OCI-LY7 (cell line): ENCODE measurements around the gene JAKMIP2. TPM values are rescaled to one million over a fixed set of nuclear protein-coding genes. Genes with fewer than 3 reads are reported as not detected.

Experiments
- BruUV-seq: library from RNA; stranded (reverse); fragments of 400-500 nt; replicated peaks from 2 replicates; lab custom pipeline; 2021; lab: Mats Ljungman, UMichigan
- CTCF ChIA-PET: fragments of 300-600 bp; sonication (Branson Sonifier 250); formaldehyde crosslinking; loops from one replicate; lab custom pipeline; 2022; ENCODE audit warnings: antibody characterized with exemption; ENCODE audit not compliant: unreplicated experiment; lab: Charles Lee
- POLR2A ChIA-PET: fragments of 300-600 bp; sonication (Branson Sonifier 250); formaldehyde crosslinking; loops from one replicate; lab custom pipeline; 2022; ENCODE audit warnings: antibody characterized with exemption; lab: Charles Lee
- DNase-seq: peaks from one replicate; pipeline ENCODE4 v3.0.0-alpha.2; 2015; ENCODE audit warnings: low spot score
- H2AFZ ChIP-seq: fragments of 200-600 bp; sonication (generic), shearing (Covaris generic); 2 replicates; pipeline ENCODE4 v1.6.1; 2014; ENCODE audit warnings: mild to moderate bottlenecking, antibody characterized with exemption, low read length, moderate library complexity
- H3K27ac ChIP-seq: fragments of 200-600 bp; sonication (generic); 2 replicates; pipeline ENCODE4 v1.5.1; 2014; ENCODE audit warnings: mixed run types, low read depth, mild to moderate bottlenecking, moderate library complexity, low read length, inconsistent platforms; ENCODE audit not compliant: poor library complexity, severe bottlenecking
- H3K36me3 ChIP-seq: fragments of 200-600 bp; sonication (generic); 2 replicates; pipeline ENCODE4 v1.6.1; 2014; ENCODE audit warnings: mild to moderate bottlenecking, antibody characterized with exemption, low read length, moderate library complexity, mixed read lengths; ENCODE audit not compliant: insufficient read depth
- H3K4me1 ChIP-seq: fragments of 200-600 bp; sonication (generic); 2 replicates; pipeline ENCODE4 v1.5.1; 2014; ENCODE audit warnings: mild to moderate bottlenecking, low read length; ENCODE audit not compliant: insufficient read depth, poor library complexity, severe bottlenecking
- H3K4me2 ChIP-seq: fragments of 200-600 bp; sonication (generic); 2 replicates; pipeline ENCODE4 v1.6.1; 2014; ENCODE audit warnings: mild to moderate bottlenecking, low read length
- H3K4me3 ChIP-seq: fragments of 200-600 bp; sonication (generic); 2 replicates; pipeline ENCODE4 v1.5.1; 2014; ENCODE audit warnings: mild to moderate bottlenecking, low read depth, low read length; ENCODE audit not compliant: poor library complexity, severe bottlenecking
- H3K79me2 ChIP-seq: fragments of 200-600 bp; sonication (generic); 2 replicates; pipeline ENCODE4 v1.6.1; 2016; ENCODE audit warnings: low read depth, mild to moderate bottlenecking, low read length, moderate library complexity, mixed read lengths; ENCODE audit not compliant: insufficient read depth
- H3K9me2 ChIP-seq: fragments of 200-600 bp; sonication (generic); 2 replicates; pipeline ENCODE4 v1.6.1; 2016; ENCODE audit warnings: mild to moderate bottlenecking, low read length, mixed read lengths; ENCODE audit not compliant: insufficient read depth
- H3K9me3 ChIP-seq: fragments of 200-600 bp; sonication (generic); 2 replicates; pipeline ENCODE4 v1.6.1; 2014; ENCODE audit warnings: mild to moderate bottlenecking, mixed run types, low read length, mixed read lengths
- H4K20me1 ChIP-seq: fragments of 200-600 bp; sonication (generic); 2 replicates; pipeline ENCODE4 v1.6.1; 2014; ENCODE audit warnings: mild to moderate bottlenecking, antibody characterized with exemption, low read length, moderate library complexity, mixed read lengths; ENCODE audit not compliant: insufficient read depth
- EZH2phosphoT487 ChIP-seq: fragments of 200-600 bp; sonication (generic); IDR thresholded peaks from 2 replicates; pipeline ENCODE4 v1.6.1; 2018; ENCODE audit warnings: low read depth, borderline replicate concordance, mild to moderate bottlenecking, mixed run types, antibody characterized with exemption, low read length, moderate library complexity, mixed read lengths
- intact Hi-C: fragments of 100-400 bp; cut with micrococcal nuclease; formaldehyde crosslinking; loops from one replicate; pipeline ENCODE4 v1.10.0; 2022; ENCODE audit not compliant: unreplicated experiment
- total RNA-seq, 2 experiments: library from RNA; depleted of rRNA in 1 of 2; stranded (reverse); fragments of >200 nt in 1 of 2; shearing (Covaris generic) in 1 of 2; gene quantifications; 2 replicates each; pipeline ENCODE4 v1.2.3, GENCODE V29; 2014 to 2022
- TF ChIP-seq, protein P1 (sequence below): fragments of 200-600 bp; sonication (generic); conservative IDR thresholded peaks from 2 replicates; pipeline ENCODE4 v1.5.1; 2014; ENCODE audit warnings: mild to moderate bottlenecking, antibody characterized with exemption, low read length, moderate library complexity, mixed read lengths

The JAKMIP2 gene
- total RNA-seq, 2 experiments from 2014 or later = 4.0 to 14.5 TPM

DNA sequence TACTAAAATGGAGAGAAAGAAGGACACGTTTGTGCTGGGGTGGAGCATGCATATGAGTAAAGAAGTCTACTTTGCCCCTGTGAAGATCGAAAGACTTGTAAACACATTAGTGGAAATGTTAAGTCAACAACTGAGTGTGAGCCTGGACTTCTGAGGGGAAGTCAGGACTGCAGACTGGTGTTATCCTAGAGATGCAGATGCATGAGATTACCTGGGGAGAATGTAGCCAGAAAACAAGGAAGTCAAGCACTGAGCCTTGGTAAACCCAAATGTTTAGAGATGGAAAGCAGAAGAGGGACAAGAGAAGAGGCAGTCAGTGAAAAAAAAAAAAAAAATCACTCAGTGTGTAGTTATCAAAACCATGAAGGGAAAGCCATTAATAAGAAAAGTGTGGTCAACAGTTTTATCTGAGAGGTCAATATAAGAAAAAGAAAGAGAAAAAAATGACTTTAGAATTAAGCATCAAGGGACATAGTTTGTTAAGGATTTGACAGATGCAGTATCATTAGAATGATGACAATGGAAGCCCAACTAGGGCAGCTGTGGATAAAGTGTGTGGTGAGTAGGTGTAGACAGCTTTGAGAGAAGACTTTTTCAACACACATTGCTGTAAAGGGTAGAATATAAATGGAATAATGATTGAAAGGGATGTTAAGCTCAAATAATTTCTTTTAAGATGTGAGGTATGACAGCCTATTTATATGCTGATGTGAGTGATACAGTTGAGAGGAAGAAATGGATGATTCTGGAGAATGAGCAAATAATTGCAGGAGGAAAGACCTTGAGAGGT lies 22.2 kb downstream of the JAKMIP2 start:
- H3K4me2 ChIP-seq = no peak overlapping the region
- DNase-seq = no peak
- peaks cover 3% of the 10 kb centered on the region; the same call in 1 of the 2 replicates for H4K20me1 ChIP-seq
- H3K36me3 ChIP-seq = no peaks in the 10 kb centered on the region
- CTCF ChIA-PET = no interaction called here
- H3K4me3 ChIP-seq = no peak overlapping the region
- TF ChIP-seq, protein P1, sequence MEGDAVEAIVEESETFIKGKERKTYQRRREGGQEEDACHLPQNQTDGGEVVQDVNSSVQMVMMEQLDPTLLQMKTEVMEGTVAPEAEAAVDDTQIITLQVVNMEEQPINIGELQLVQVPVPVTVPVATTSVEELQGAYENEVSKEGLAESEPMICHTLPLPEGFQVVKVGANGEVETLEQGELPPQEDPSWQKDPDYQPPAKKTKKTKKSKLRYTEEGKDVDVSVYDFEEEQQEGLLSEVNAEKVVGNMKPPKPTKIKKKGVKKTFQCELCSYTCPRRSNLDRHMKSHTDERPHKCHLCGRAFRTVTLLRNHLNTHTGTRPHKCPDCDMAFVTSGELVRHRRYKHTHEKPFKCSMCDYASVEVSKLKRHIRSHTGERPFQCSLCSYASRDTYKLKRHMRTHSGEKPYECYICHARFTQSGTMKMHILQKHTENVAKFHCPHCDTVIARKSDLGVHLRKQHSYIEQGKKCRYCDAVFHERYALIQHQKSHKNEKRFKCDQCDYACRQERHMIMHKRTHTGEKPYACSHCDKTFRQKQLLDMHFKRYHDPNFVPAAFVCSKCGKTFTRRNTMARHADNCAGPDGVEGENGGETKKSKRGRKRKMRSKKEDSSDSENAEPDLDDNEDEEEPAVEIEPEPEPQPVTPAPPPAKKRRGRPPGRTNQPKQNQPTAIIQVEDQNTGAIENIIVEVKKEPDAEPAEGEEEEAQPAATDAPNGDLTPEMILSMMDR = no peak
- TF ChIP-seq EZH2phosphoT487 = no peak
- no peaks in the 10 kb centered on the region for H3K4me1 ChIP-seq
- H3K9me2 ChIP-seq = no peaks in the 10 kb centered on the region
- BruUV-seq = no TSS peak
- no peak overlapping the region for H2AFZ ChIP-seq
- H3K27ac ChIP-seq = no peak overlapping the region
- POLR2A ChIA-PET = interaction anchor here (1.9 kb wide), 2 partner anchors 12 to 22 kb away, joined by 5 to 7 read pairs; partner anchors contain the start of gene JAKMIP2
- no peaks in the 10 kb centered on the region for H3K79me2 ChIP-seq
- H3K9me3 ChIP-seq = no peaks in the 10 kb centered on the region
- intact Hi-C loops = no loop called here

DNA sequence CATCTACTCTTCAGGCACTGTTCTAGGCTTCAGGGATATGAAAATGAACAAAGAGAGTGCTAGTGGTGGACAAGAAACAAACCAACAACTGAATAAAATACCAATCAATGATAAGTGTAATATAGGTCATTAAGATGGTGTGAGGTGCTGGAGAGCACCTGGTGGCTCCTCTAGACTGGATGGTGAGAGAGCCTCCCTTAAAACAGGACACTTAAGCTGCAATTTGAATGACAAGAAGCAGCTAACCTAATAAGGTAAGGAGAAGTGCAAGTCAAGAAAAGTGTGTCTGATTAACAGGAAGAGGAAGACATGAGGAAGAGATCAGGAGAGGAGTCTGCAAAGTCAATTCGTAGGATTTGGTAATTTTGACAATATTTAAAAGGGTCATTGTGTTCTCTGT lies 23.1 kb downstream of the JAKMIP2 start:
- Histone ChIP-seq H3K9me2 (no peaks in the 10 kb centered on the region), H3K4me2 (no peak overlapping the region), H2AFZ (no peak overlapping the region), H3K9me3 (no peaks in the 10 kb centered on the region), H3K4me3 (no peak overlapping the region), H3K36me3 (no peaks in the 10 kb centered on the region), H3K79me2 (no peaks in the 10 kb centered on the region), H3K4me1 (no peaks in the 10 kb centered on the region), H3K27ac (no peak overlapping the region), H4K20me1 (peaks cover 3% of the 10 kb centered on the region; the same call in 1 of the 2 replicates)
- TF ChIP-seq, protein P1 = no peak
- TF ChIP-seq EZH2phosphoT487 = no peak
- BruUV-seq = no TSS peak
- ChIA-PET POLR2A (no interaction called here), CTCF (no interaction called here)
- no peak for DNase-seq
- intact Hi-C loops = no loop called here

DNA sequence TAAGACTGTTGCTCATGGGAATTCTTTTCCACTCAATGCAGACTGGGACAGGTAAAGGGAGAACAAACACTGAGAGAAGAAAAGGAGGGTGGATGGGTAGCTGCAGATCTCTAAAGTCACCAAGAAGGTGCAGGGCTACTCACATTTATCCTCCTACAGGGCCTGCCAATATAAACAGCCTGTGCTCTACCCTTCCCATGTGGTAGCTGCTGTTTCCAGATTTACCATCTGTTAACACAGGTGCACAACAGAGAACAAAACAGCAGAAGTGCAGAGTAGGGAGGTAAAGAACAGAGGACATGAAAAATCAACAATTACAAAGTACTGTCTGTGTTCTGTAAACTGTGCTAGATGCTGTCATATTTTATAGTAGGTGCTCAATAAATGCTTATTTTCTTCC lies 26.0 kb downstream of the JAKMIP2 start:
- no TSS peak for BruUV-seq

More for the DNA sequence above, 26.0 kb downstream of the JAKMIP2 start:
- no peaks in the 10 kb centered on the region for H3K36me3 ChIP-seq
- no peaks in the 10 kb centered on the region for H3K4me1 ChIP-seq
- no peaks in the 10 kb centered on the region for H3K79me2 ChIP-seq
- no peak overlapping the region for H3K4me2 ChIP-seq
- H3K27ac ChIP-seq = no peak overlapping the region
- H2AFZ ChIP-seq = no peak overlapping the region
- ChIA-PET CTCF (no interaction called here), POLR2A (no interaction called here)
- H3K9me2 ChIP-seq = no peaks in the 10 kb centered on the region
- TF ChIP-seq, protein P1 = no peak
- no peak for TF ChIP-seq EZH2phosphoT487
- intact Hi-C loops = no loop called here
- no peak overlapping the region for H3K4me3 ChIP-seq
- no peak for DNase-seq
- peaks cover 3% of the 10 kb centered on the region; the same call in 1 of the 2 replicates for H4K20me1 ChIP-seq
- no peaks in the 10 kb centered on the region for H3K9me3 ChIP-seq
